PC-9 (cell line): ENCODE data around the gene DUS2.

Experiments used
- EZH2 ChIP-seq: fragments of 200-600 bp; sonication (generic); IDR thresholded peaks from 2 replicates; pipeline ENCODE4 v1.8.0; 2017; ENCODE audit warnings: antibody characterized with exemption, low read depth
- TF ChIP-seq, protein P1 (sequence below): fragments of 200-600 bp; sonication (generic); conservative IDR thresholded peaks from 2 replicates; pipeline ENCODE4 v1.6.1; 2017; ENCODE audit warnings: mixed run types, antibody characterized with exemption, mild to moderate bottlenecking, moderate library complexity

DNA sequence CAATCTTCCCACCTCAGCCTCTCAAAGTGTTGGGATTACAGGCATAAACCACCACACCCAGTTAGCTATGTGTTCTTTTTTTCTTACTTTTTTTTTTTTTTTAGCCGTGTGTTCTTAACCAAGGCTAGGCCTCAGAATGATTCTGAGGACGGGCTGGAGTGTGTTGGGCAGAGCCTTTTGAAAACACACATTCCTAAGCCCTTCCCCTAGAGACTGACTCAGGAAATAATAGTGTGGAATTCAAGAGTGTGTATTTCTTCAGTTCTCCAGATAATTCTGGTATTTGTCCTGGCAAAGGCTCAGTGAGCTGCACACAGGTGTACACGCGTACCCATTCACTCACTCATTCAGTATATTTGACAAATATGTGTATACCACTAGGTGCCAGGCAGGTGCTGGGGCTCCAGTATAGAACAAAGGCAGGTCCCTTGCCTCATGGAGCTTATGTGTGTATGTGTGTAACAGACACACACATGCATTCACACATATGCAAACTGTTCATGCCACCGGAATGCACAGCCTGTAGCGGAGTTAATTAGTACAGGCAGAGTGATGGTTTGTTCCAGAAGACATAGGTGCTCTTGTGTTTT is 42.7 kb downstream of the DUS2 start:
- TF ChIP-seq, protein P1, sequence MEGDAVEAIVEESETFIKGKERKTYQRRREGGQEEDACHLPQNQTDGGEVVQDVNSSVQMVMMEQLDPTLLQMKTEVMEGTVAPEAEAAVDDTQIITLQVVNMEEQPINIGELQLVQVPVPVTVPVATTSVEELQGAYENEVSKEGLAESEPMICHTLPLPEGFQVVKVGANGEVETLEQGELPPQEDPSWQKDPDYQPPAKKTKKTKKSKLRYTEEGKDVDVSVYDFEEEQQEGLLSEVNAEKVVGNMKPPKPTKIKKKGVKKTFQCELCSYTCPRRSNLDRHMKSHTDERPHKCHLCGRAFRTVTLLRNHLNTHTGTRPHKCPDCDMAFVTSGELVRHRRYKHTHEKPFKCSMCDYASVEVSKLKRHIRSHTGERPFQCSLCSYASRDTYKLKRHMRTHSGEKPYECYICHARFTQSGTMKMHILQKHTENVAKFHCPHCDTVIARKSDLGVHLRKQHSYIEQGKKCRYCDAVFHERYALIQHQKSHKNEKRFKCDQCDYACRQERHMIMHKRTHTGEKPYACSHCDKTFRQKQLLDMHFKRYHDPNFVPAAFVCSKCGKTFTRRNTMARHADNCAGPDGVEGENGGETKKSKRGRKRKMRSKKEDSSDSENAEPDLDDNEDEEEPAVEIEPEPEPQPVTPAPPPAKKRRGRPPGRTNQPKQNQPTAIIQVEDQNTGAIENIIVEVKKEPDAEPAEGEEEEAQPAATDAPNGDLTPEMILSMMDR, result no peak
- TF ChIP-seq EZH2, result no peak
